Ovary (tissue), 9 donors: Measurements from ENCODE around the gene DYRK1A. TPM values are rescaled to one million over a fixed set of nuclear protein-coding genes. Genes with fewer than 3 reads are reported as not detected.

ENCODE experiments used
- DNase-seq, 5 donors: peaks; one replicate each; pipeline ENCODE4 v3.0.0-alpha.2; 2019 to 2020
- H3K27ac ChIP-seq, 2 donors: fragments of 200-600 bp; one replicate each; pipeline versions ENCODE4 v1.5.1 to v1.8.0; 2019 to 2022
- H3K27me3 ChIP-seq: fragments of 200-600 bp; one replicate; pipeline ENCODE4 v1.8.0; 2022
- H3K36me3 ChIP-seq: fragments of 200-600 bp; sonication (generic); one replicate; pipeline ENCODE4 v1.5.1; 2019
- H3K4me1 ChIP-seq: one replicate; pipeline ENCODE4 v1.8.1; 2013; ENCODE audit warnings: mild to moderate bottlenecking, moderate library complexity; ENCODE audit not compliant: insufficient read depth
- H3K4me3 ChIP-seq: fragments of 200-600 bp; sonication (generic); one replicate; pipeline ENCODE4 v1.5.1; 2017
- H3K9me3 ChIP-seq, 2 donors: fragments of 200-600 bp in 1 of 2; sonication (generic) in 1 of 2; one replicate each; pipeline versions ENCODE4 v1.5.1 to v1.8.1; 2013 to 2019; ENCODE audit warnings: mild to moderate bottlenecking in 1 of 2, moderate library complexity in 1 of 2
- CTCF ChIP-seq, 3 donors: fragments of 450-650 bp in 2 of 3; fragments of 200-600 bp in 1 of 3; IDR thresholded peaks; one replicate each; pipeline versions ENCODE4 v1.5.1 to v1.8.0; 2016 to 2022; ENCODE audit warnings: antibody characterized with exemption in 3 of 3, mild to moderate bottlenecking in 1 of 3
- EP300 ChIP-seq: sonication (generic); formaldehyde crosslinking; IDR thresholded peaks from one replicate; pipeline ENCODE4 v1.6.1; 2017; ENCODE audit warnings: antibody characterized with exemption
- POLR2A ChIP-seq: fragments of 450-650 bp; IDR thresholded peaks from one replicate; pipeline ENCODE4 v1.6.1; 2017; ENCODE audit warnings: antibody characterized with exemption, mild to moderate bottlenecking, moderate library complexity
- WGBS, 3 donors: extraction: QIAGEN DNeasy Blood & Tissue Kit in 1 of 3; methylation state at CpG; one replicate each; pipeline versions ENCODE4 v1.1.5 to v1.1.7; 2013 to 2017; 5-methylcytosine and 5-hydroxymethylcytosine counted together
- intact Hi-C, 4 donors: fragments of 100-400 bp; cut with DNase I; formaldehyde crosslinking; loops; one replicate each; pipeline versions ENCODE4 v1.11.0 to v1.15.1; 2022 to 2023
- polyA plus RNA-seq, 2 donors: library from polyadenylated mRNA; stranded (reverse); fragments of 200-250 nt in 1 of 2; fragments of 350-450 nt in 1 of 2; fragmentation: Illumina TruSeq in 1 of 2; extraction: RNeasy Lipid Tissue Mini Kit (QIAGEN cat#74804) in 1 of 2; gene quantifications; one replicate each; pipeline ENCODE4 v1.2.3, GENCODE V29; 2013 to 2014
- total RNA-seq, 7 donors: library from RNA; depleted of rRNA in 2 of 7; stranded (reverse); fragments of >200 nt in 2 of 7; fragmentation: NEBNext Ultra II Directional in 3 of 7; extraction: Animal tissue kit (Norgen Biotek cat#: 25700) in 3 of 7; gene quantifications; one replicate each; pipeline versions ENCODE4 v1.1.0 to v1.2.4, GENCODE V29; 2016 to 2023
- donor health status: DM: no; HTN: no; CAD: no; lungs with moderate emphysema.
- donor health status: DM: no; HTN: no; CAD: no.
- donor health status: Bipolar disorder and iron deficiency.
- donor health status: DM: yes; HTN: yes; CAD: no.
- donor health status: DM: no; HTN: no; CAD: no.
- donor health status: DM: yes; HTN: yes; CAD: no.

DYRK1A gene
- total and polyA plus RNA-seq, 9 donors: 30.9 to 89.0 (median 73.9) TPM

DNA sequence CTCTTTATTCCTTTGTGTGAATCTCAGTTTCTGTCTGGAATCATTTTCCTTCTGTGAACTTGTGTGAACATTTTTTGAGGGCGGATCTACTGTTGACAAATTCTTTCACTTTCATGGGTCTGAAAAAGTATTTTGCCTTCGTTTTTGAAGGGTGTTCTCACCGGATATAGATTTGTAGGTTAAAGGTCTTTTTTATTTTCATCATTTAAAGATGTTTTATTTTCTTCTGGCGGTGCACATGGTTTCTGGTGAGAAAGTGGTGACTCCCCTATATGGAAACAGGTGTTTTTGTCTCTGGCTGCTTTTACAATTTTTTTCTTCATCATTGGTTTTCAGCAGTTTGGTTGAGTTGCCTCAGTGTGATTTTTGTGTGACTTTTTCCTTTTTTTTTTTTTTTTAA, 94.9 kb downstream of the DYRK1A start:
- no peak overlapping the region for H3K27ac ChIP-seq
- H3K27me3 ChIP-seq: no peaks in the 10 kb centered on the region
- 8 to 21% (median 13%) methylated on average over 4 of the region's 4 CpGs for WGBS, 3 donors
- H3K4me1 ChIP-seq: peaks cover 20% of the 10 kb centered on the region
- TF ChIP-seq CTCF (IDR thresholded peaks at IDR 0.05) (no peak), POLR2A (no peak), EP300 (no peak)
- intact Hi-C loops: no loop called here
- no peaks in the 10 kb centered on the region for H3K36me3 ChIP-seq
- H3K4me3 ChIP-seq: no peak overlapping the region
- H3K9me3 ChIP-seq: no peaks in the 10 kb centered on the region
- DNase-seq: no peak

- Histone ChIP-seq H3K27ac (no peak overlapping the region), H3K4me3 (no peak overlapping the region)
Observed at GRCh38 chr21:37462087-37462861, 95.7 kb downstream of the DYRK1A start.

GRCh38 chr21:37463083-37463801, 96.7 kb downstream of the DYRK1A start:
- Histone ChIP-seq H3K9me3 (no peaks in the 10 kb centered on the region), H3K27me3 (no peaks in the 10 kb centered on the region), H3K4me1 (peaks cover 15% of the 10 kb centered on the region), H3K4me3 (no peak overlapping the region), H3K27ac (no peak overlapping the region), H3K36me3 (no peaks in the 10 kb centered on the region)
- intact Hi-C loops: no loop called here
- DNase-seq: no peak
- peak in 2 of 3 donors; percentile 46 to 57 for TF ChIP-seq CTCF (IDR thresholded peaks at IDR 0.05)
- TF ChIP-seq EP300: no peak
- 27 to 30% (median 27%) methylated on average over 6 of the region's 6 CpGs for WGBS, 3 donors

More at GRCh38 chr21:37462087-37462861, 95.7 kb downstream of the DYRK1A start:
- H3K36me3 ChIP-seq: no peaks in the 10 kb centered on the region
- H3K9me3 ChIP-seq: no peaks in the 10 kb centered on the region
- no peaks in the 10 kb centered on the region for H3K27me3 ChIP-seq
- intact Hi-C loops: no loop called here
- H3K4me1 ChIP-seq: peaks cover 18% of the 10 kb centered on the region
- no peak for DNase-seq
- TF ChIP-seq CTCF (IDR thresholded peaks at IDR 0.05) (no peak), EP300 (no peak), POLR2A (no peak)
- 26 to 27% (median 26%) methylated on average over 5 of the region's 5 CpGs for WGBS, 3 donors

- Histone ChIP-seq H3K27ac (no peak overlapping the region), H3K4me1 (peaks cover 15% of the 10 kb centered on the region), H3K4me3 (no peak overlapping the region), H3K27me3 (no peaks in the 10 kb centered on the region), H3K9me3 (no peaks in the 10 kb centered on the region), H3K36me3 (no peaks in the 10 kb centered on the region)
- TF ChIP-seq POLR2A (no peak), EP300 (no peak), CTCF (IDR thresholded peaks at IDR 0.05) (no peak)
- intact Hi-C loops: no loop called here
- no peak for DNase-seq
- 93 to 96% (median 95%) methylated on average over 3 of the region's 3 CpGs for WGBS, 3 donors
Observed at GRCh38 chr21:37467082-37467481, 100.5 kb downstream of the DYRK1A start.
